NT2/D1 (cell line): ENCODE results near the gene LRRC8C.

Experiments used
- DNase-seq: peaks from one replicate; pipeline ENCODE4 v3.0.0-alpha.2; 2011; ENCODE audit warnings: low read depth, low spot score
- H3K27me3 ChIP-seq: 2 replicates; pipeline ENCODE4 v1.6.0; 2011; ENCODE audit warnings: mild to moderate bottlenecking; ENCODE audit not compliant: insufficient read length, insufficient read depth
- H3K36me3 ChIP-seq: 2 replicates; pipeline ENCODE4 v1.6.1; 2011; ENCODE audit warnings: mild to moderate bottlenecking, low read length, mixed read lengths; ENCODE audit not compliant: insufficient read depth, insufficient read length
- H3K4me1 ChIP-seq: 2 replicates; pipeline ENCODE4 v1.5.1; 2011; ENCODE audit not compliant: insufficient read depth, insufficient read length
- H3K4me3 ChIP-seq: 2 replicates; pipeline ENCODE4 v1.5.1; 2011; ENCODE audit warnings: low read depth; ENCODE audit not compliant: insufficient read length
- H3K9ac ChIP-seq: 2 replicates; pipeline ENCODE4 v1.6.0; 2011; ENCODE audit warnings: low read depth; ENCODE audit not compliant: insufficient read length
- H3K9me3 ChIP-seq: 2 replicates; pipeline ENCODE4 v1.5.1; 2011; ENCODE audit warnings: mild to moderate bottlenecking, low read length; ENCODE audit not compliant: insufficient read depth
- SUZ12 ChIP-seq: IDR thresholded peaks from 2 replicates; pipeline ENCODE4 v1.6.1; 2011; ENCODE audit not compliant: insufficient read length, insufficient read depth; ENCODE audit errors: extremely low read depth
- YY1 ChIP-seq: IDR thresholded peaks from 2 replicates; pipeline ENCODE4 v1.6.1; 2011; ENCODE audit not compliant: insufficient read length, insufficient read depth
- ZNF274 ChIP-seq: IDR thresholded peaks from 2 replicates; pipeline ENCODE4 v1.6.1; 2011; ENCODE audit warnings: mild to moderate bottlenecking, low read depth, low read length

The LRRC8C gene

DNA sequence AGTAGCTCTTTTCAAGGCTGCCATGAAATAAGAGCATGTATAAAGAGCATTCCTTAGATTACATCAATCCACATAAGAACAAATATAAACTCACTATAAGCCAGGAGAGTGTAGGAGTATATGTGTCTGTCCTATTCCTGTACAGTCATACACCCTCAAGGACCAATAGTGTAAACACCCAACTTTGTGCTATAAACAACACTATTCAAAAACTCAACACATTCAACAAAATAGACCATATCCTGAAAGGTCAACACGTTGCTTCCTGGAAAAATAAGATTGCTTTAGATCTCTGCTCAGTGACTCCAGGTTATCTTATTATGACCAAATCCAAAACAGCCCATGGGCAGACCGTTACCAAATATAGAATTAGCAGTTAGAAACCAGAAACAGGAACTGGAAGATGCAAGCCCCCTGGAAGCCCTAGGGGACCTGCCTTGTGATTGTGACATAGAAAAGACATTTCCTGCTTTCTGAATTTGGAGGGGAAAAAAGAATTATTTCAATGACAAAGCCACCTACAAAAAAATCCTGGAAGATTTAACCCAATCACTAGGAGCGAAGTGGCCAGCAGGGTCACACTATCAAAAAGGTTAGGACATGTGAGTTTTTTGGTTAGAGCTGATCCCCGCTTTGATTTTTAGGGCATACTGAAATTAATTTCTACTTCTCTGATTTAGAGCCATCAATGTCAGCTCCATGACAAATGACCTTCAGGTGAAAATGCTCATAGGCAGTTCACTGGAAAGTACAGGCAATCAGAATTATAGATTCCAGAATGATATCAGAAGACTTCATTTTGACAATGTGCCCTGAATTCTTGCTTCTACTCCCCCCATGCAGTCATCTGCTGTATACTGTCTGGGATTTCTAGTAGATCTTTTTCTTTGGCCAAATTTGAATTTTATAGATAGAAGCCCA is 59.9 kb downstream of the LRRC8C start:
- DNase-seq: no peak
- no peaks in the 10 kb centered on the region for H3K36me3 ChIP-seq
- no peak overlapping the region for H3K4me3 ChIP-seq
- no peak for TF ChIP-seq ZNF274
- no peaks in the 10 kb centered on the region for H3K27me3 ChIP-seq
- H3K4me1 ChIP-seq: no peaks in the 10 kb centered on the region
- no peaks in the 10 kb centered on the region for H3K9me3 ChIP-seq
- no peak overlapping the region for H3K9ac ChIP-seq

DNA sequence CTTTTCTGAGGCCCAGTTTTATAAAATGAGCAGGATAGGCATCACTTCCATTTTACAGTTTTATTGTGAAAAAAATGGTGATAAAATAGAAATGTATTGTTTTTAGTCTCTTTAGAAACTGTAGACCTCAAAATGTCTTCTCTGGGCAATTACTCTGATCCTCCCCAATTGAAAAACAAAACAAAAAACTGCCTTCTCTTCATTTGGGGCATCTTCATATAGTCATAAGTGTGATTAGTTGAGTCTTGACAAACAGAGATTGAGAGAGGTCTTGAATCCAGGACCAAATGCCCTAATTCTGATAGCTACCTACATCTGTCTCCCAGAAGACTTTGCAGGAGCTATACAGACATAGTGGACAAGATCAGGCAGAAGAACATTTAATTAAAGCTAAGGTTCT is 62.9 kb downstream of the LRRC8C start:
- Histone ChIP-seq H3K9me3 (no peaks in the 10 kb centered on the region), H3K9ac (no peak overlapping the region), H3K4me3 (no peak overlapping the region), H3K36me3 (no peaks in the 10 kb centered on the region), H3K27me3 (no peaks in the 10 kb centered on the region), H3K4me1 (no peaks in the 10 kb centered on the region)
- no peak for DNase-seq
- TF ChIP-seq YY1 (no peak), ZNF274 (no peak), SUZ12 (no peak)

DNA sequence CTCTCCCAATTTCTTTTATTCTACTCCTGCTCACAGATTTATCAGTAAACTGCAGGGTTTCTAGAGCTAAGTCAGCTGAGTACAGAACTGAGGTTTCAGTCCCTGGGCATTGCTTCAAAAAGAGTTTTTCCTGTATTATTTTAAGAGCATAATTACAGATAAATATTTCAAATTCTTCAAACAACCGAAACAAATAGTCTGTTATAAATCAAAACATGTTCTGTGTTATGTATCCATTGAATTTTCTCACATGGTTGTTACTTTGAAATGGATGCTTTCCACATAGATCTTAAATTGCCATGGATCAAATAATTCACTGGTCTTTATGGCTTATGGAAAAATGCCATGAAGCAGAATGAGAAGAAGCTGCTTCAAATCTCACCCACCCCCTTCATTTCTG is 64.5 kb downstream of the LRRC8C start:
- no peaks in the 10 kb centered on the region for H3K36me3 ChIP-seq
- no peak overlapping the region for H3K9ac ChIP-seq
- no peaks in the 10 kb centered on the region for H3K9me3 ChIP-seq
- no peaks in the 10 kb centered on the region for H3K4me1 ChIP-seq
- DNase-seq: no peak
- no peak overlapping the region for H3K4me3 ChIP-seq
- no peaks in the 10 kb centered on the region for H3K27me3 ChIP-seq
- TF ChIP-seq SUZ12 (no peak), YY1 (no peak), ZNF274 (no peak)

DNA sequence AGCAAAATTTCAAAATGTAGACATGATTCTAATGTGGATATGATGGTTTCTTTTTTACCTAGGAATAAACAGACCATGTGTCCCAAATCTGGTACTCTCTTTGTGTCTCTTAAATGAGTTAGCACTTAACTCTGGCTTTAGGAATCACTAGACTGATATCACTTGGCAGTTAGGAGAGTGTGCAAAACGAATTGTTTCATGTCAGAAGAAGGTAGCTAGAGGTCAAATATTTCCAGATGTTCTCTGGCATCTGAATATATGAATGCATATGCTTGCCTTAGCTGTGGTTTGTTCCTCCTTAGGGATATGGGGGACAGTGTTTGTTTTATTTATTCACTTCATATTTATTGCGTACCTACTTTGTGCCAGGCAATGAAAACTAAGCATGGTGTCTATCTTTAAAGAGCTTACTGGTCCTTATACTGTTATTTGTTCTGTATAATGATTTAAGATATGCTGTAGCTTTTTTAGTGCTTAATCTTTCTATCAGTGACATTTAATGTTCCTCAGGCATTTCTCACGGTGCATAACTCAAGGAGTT is 65.2 kb downstream of the LRRC8C start:
- no peak for DNase-seq
- Histone ChIP-seq H3K4me3 (no peak overlapping the region), H3K9ac (no peak overlapping the region), H3K9me3 (no peaks in the 10 kb centered on the region), H3K27me3 (no peaks in the 10 kb centered on the region), H3K36me3 (no peaks in the 10 kb centered on the region), H3K4me1 (no peaks in the 10 kb centered on the region)
- TF ChIP-seq SUZ12 (no peak), YY1 (no peak), ZNF274 (no peak)

DNA sequence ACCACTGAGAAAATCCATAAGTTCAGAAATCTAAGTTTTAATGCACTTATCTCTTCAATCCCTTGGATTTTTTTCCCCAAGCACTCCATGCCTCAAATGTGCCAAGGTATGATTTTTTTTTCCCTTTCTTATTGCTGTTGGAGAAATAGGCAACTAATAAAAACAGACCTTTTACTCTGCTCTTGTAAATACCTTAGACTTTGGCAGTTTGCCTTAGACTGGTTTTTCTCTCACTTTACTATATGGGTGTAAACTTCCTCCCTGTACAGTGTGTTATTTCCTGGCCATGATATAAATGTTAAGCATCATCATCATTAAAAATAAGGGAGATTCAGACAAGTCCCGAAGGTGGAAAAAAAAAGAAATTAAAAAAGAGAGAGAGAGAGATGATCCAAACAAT is 65.7 kb downstream of the LRRC8C start:
- Histone ChIP-seq H3K9ac (no peak overlapping the region), H3K9me3 (no peaks in the 10 kb centered on the region), H3K36me3 (no peaks in the 10 kb centered on the region), H3K4me3 (no peak overlapping the region), H3K27me3 (no peaks in the 10 kb centered on the region), H3K4me1 (no peaks in the 10 kb centered on the region)
- DNase-seq: no peak
- TF ChIP-seq YY1: no peak
- no peak for TF ChIP-seq ZNF274
- no peak for TF ChIP-seq SUZ12

DNA sequence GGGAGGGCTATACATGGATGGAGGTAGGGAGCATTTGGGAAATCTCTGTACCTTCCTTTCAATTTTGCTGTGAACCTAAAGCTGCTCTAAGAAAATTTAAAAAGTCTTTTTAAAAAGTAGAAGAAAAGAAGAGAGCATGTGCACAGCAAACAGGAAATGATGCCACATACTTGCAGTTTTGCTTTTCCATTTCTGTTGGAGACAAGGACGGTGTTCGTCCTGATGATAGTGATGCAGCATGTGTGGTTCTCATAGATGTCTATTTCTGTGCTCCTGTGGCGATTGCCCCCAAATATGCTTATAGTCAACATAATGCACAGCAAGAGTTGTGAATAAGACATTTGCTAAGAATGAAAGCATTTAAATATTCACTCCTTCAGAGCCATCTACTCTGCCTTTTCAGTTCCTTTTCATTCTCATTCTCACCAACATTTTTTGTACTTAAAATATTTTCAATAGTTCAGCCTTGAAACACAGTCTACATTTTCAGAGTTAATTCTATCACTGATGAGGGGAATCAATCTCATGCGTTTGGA is 66.6 kb downstream of the LRRC8C start:
- no peaks in the 10 kb centered on the region for H3K4me1 ChIP-seq
- H3K27me3 ChIP-seq: no peaks in the 10 kb centered on the region
- H3K9me3 ChIP-seq: no peaks in the 10 kb centered on the region
- H3K4me3 ChIP-seq: no peak overlapping the region
- no peaks in the 10 kb centered on the region for H3K36me3 ChIP-seq
- no peak for DNase-seq
- no peak for TF ChIP-seq YY1
- no peak for TF ChIP-seq ZNF274
- no peak for TF ChIP-seq SUZ12
- no peak overlapping the region for H3K9ac ChIP-seq

DNA sequence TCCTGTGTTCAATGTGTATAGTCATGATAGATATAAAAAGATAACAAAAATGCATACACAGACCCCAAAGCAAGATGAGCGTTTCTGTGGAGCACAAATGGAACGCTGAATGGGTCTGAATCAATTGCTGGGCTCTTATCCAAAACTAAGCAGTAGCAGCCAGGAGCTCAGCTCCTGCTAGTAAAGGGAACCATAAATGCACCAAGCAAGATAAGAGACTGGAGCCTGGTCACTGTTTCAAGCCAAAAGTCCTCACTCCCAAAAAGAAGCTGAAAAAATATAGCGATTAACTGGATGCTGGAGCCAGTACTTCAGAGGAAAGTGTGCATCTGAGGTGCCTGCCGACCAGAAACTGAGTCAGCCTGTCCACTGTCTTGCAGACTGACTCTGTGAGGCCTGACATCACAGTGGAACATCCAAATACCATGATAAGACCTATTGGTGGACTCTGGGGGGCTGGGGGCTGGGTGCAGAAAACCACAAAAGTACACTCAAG is 68.9 kb downstream of the LRRC8C start:
- Histone ChIP-seq H3K9ac (no peak overlapping the region), H3K4me1 (no peaks in the 10 kb centered on the region), H3K36me3 (no peaks in the 10 kb centered on the region), H3K4me3 (no peak overlapping the region), H3K9me3 (no peaks in the 10 kb centered on the region), H3K27me3 (no peaks in the 10 kb centered on the region)
- no peak for DNase-seq
- TF ChIP-seq SUZ12: no peak
